GM21786 (cell line): ENCODE data around the gene SNRNP200.

Experiments used
- ATAC-seq: cut with Tn5 transposase; IDR thresholded peaks from one replicate; pipeline ENCODE4 v1.9.1; 2021; ENCODE audit not compliant: unreplicated experiment

The SNRNP200 gene

DNA sequence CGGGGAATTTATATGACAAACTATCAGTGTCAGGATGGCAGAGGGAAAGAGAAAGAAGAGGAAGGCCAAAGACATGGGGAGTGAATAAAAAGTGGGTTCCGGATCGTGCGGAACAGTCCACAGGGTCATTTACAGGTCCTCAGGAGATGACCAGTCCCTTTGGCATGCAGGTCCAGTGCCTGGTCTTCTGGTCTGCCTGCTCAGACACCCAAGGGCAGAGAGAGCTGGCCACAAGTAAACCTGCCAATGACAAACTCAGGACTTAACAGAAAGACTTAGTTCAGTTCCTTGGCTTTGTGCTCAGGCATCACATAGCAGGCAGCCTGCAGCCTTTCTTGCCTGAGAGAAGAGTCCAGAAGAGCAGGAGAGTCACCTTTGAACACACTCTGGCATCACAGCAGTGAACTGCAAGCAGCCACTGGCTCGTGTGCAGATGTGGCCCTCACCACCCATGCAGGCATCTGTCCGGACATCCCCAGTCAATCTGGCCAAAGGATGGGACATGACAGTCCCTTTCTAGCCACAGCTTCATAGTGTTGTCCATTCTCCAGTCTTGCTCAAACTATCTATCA is 53.5 kb downstream of the SNRNP200 start:
- ATAC-seq: no peak

DNA sequence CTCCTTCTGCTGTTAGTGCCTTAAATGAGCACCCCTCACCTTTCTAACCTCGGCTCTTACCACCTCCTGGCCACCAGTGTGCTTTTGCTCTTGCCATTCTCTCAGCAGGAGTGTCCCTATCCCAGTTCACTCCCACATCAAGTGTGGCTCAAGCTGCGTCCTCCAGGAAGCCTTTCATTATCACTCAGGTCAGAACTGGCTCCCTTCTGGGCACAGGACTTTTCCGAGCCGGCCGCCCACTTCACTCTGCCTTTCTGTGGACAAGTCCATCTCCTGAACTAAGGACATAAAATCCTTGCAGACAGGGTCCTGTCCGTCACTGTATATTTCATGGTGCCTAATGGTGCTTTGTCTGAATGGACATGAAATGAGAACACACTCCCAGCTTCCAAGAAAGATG is 55.2 kb downstream of the SNRNP200 start:
- ATAC-seq: no peak

DNA sequence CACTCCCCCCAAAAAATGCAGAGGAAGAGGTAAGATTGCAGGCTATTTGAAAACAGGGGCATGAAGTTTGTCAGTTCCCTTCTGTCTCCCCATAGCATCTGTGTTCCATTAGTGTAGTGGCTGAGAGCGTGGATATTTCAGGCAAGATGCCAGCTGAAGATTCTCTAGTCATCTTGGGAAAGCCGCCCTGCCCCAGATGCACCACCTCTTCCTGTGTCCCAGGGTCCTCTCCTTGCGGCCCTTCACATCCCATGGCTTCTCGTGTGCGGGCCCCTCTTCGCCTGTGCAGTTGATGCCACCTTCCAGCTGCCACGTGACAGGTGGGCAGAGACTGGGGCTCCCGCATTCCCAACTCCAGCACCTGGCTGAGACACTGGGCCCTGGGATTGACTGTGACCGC is 55.7 kb downstream of the SNRNP200 start:
- ATAC-seq: no peak

DNA sequence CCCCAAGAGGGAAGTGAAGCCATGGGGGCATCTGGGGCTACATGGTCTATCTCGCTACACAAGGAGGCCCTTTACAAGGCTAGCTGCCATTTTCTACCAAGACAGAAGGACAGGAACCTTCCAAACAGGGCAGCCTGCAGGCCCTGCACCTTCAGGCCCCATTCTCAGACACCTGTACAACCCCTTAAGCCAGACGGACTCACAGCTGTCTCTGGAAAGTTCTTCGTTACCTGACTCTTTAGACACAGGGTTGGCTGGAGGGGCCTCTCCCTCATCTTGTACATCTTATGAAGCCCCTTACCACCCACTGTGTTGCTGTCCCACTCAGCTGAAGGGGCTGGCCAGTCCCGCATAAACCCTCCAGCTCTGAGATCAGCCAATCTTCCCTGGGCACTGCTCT is 56.7 kb downstream of the SNRNP200 start:
- ATAC-seq: no peak

DNA sequence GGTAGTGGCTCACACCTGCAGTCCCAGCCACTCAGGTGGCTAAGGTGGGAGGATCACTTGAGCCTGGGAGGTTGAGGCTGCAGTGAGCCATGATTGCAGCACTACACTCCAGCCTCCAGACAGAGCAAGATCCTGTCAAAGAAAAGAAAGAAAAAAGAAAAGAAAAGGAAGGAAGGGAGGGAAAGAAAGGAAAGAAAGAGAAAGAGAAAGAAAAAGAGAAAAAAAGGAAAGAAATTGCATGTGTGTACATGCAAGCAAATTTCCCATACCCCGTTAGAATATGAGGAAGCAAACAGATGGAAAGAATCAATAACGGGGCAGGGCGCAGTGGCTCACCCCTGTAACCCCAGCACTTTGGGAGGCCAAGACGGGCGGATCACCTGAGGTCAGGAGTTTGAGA is 57.5 kb downstream of the SNRNP200 start:
- ATAC-seq: no peak

DNA sequence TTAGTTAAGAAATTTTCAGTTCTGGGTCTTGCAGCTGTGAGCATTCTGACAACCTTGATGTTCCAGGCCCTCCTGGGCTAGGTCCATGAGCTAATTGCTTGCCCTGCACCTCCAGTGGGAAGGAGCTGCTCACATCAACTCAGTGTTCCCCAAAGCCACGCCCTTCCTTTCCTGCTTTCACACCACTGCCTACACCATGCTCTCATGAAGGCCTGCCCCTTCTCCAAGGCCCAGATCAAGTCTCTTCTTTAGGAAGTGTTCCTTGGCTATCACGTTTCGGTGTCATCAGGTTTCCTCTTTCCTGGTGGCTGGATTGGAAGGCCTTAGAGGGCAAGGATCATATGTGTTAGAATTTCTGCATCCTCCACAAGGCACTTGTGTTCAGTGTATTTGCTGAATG is 58.3 kb downstream of the SNRNP200 start:
- no peak for ATAC-seq

DNA sequence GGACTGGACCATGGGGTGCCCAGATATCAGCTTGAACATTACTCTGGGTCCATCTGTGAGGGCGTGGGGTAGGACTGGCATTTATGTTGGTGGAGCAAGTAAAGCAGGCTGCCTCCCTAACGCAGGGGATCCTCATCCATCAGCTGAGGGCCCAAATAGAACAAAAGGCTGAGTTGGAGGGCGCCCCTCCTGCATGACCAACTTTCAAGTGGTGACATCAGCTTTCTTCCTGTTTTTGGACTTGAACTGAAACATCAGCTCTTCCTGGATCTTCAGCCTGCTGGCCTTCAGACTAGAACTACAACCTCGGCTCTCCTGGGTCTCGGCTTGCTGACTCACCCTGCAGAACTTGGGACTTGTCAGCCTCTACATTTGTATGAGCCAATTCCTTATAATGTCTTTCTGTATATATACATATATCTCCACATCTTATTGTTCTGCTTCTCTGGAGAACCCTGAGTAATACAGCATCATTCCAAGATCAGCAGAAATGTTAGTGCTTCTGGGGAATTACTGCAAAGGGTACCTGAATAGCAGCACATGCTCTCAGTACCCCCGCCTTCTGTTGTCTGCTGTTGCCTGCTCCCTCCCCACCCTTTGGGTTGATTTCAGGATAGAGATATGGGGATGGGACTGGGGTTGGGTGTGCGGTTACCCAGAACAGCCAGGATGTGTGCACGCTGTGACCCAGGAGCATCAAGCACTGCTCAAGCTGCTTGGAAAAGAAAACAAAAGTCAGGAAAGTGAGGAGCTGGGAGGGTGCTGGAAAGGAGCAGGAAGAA is 59.5 kb downstream of the SNRNP200 start:
- no peak for ATAC-seq

DNA sequence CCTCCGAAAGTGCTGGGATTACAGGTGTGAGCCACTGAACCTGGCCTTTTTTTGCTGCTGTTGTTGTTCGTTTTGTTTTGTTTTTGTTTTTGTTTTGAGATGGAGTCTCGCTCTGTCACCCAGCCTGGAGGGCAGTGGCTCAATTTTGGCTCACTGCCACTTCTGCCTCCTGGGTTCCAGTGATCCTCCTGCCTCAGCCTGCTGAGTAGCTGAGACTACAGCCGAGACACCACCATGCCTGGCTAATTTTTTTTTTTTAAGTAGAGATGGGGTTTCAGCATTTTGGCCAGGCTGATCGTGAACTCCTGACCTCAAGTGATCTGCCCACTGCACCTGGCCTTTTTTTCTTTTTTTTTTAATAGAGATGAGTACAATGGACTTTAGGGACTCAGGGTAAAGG is 61.5 kb downstream of the SNRNP200 start:
- no peak for ATAC-seq

DNA sequence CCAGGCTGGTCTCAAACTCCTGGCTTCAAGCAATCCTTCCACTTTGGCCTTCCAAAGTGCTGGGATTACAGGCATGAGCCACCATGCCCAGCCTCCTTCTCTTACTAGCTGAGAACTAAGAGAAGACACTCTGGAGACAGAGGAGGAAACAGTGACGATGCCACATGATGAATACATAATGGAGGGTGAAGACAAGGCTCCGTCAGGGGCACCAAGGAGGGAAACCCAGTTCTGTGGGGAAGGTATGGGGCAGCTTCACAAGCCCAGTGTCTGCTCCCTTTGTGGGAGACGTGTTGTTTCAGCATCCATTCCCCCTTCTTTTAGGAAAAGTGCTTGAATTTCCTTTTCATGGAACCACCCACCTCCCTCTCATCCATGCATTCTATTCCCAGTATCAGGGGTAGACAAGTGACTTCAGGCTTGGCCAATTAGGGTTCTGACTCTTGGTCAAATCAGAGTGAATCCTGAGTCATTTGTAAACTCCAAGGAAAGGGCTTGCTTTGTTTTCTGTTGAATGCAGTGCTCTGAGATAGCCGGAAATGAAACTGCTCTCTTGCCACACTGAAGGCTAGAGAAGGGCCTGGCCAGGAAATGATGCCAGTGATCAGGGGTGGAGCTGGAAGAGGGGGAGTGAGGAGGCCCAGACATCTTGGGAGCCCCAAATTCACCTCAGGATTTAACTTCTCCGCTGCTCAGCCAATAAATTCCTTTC is 63.3 kb downstream of the SNRNP200 start:
- peak; percentile 90 for ATAC-seq

DNA sequence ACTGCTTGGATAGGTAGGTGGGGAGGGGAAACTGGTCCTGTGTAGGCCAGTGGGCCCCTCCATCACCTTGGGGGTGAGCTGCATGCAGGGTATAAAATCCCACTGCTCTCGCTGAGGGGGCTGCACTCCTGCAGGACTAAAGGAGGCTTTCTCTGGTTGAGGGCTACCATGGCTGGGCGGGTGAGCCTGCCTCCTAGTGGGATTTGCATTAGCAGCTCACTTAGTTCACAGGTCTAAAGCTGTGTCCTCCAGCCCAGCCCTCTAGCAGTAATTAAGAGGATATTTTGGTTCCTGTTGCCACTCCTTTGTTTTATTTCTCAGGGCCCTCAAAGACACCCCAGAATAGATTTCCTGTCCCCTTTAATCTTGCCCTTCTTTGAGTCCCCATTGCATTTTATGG is 64.1 kb downstream of the SNRNP200 start:
- ATAC-seq: no peak

DNA sequence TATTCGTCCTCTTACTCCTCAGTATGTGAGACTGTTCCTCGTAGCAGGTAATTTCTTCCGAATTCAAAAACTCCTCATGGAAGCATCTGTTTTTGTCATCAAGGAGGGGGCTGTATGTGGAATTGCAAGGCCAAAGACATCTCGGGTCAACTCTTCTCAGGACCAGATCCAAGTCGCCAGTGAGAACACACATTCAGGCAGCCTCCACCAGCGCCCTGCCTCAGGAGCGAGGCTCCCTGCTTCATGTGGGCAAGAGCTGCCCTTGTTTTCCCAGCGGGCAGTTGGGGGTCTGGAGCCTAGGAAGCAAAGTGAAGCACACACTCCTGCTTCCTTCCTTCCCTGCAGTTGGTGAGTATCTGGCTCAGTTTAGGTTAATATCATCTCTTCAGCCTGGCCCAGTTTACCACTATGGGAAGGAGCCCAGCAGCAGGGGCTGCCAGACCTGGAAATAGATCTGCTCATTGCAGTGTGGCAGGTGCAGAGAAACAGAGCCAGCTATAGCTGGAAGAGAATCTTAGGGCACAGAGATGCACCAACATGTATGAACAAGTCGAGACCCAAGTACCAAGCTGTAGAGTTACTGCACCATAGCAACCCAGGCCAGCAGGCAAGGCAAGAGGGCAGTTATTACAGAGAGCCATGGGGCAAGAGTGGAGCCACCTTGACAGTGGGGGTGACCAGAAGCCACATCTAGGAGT is 64.9 kb downstream of the SNRNP200 start:
- no peak for ATAC-seq

DNA sequence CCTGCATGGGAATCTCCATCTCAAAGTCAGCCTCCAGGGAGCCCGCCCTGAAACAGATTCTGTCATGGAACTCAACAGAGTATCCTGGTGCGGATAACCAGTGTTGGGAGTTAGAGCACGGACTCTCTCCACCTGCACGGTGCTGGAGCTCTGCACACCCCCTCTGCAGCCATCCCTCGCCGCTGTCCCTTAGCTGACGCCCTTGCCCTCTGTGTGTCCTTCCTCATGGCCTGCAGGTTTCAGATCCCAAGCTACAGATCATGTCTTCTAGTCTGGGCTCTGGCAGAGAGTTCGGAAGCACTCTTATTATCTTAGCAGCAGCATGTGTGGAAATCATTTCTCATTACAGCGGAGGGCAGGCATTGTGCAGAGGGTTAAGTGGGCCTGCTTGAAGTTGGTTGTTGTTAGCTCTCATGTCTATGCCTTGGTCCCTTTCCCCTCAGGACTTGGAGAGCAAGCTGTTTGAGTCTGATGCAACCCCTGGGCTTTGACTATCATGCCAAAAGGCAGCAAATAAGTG is 65.5 kb downstream of the SNRNP200 start:
- ATAC-seq: no peak

DNA sequence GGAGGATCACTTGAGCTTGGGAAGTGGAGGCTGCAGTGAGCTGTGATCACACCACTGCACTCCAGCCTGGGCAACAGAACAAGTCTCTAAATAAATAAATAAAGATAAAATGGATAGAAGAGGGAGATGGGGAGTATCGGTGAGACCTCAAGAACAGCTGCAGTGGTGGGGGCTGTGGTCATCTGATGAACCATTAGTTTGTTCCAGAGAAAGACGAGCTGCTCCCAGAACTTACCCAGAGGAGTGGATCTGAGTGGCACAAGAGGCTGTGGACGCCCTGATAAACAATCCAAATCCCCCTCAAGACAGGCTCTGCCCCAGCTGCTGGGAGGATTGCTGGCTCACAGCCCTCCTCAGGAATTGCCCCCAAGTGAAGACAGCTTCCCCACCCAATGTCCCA is 66.3 kb downstream of the SNRNP200 start:
- ATAC-seq: no peak

DNA sequence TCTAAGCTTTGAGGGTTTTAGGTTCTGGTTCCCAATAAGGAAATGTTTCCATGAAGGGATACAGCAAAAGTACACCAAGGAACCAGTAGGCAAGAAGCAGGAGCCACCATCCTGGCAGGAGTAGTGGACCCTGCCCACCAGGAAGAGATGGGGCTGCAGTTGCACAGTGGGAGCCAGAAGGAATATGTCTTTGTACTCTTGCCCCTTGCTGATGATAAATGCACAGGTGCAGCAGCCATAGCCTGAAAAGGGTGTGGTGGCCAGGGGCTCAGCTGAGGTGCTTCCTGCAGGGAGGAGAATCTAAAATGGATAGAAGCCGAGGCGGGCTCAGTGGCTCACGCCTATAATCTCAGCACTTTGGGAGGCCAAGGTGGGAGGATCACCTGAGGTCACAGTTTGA is 67.1 kb downstream of the SNRNP200 start:
- ATAC-seq: no peak

DNA sequence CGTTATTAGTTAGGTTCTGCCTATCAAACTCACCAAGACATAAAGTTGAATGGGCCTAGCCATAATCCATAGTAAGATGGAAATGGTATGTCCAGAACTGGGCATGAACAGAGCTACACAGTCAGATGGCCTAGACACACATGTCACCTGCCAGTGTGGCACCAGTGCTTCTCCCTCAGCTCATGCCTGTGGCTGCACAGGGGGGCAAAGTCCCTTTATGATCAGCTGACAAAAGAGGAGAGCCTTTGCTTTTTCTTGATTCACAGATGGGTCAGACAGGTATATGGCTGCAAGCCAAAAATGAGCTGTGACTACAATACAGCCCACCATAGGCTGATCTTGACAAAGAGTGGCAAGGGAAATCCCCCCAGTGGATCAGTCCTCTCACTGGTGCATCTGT is 68.5 kb downstream of the SNRNP200 start:
- no peak for ATAC-seq

DNA sequence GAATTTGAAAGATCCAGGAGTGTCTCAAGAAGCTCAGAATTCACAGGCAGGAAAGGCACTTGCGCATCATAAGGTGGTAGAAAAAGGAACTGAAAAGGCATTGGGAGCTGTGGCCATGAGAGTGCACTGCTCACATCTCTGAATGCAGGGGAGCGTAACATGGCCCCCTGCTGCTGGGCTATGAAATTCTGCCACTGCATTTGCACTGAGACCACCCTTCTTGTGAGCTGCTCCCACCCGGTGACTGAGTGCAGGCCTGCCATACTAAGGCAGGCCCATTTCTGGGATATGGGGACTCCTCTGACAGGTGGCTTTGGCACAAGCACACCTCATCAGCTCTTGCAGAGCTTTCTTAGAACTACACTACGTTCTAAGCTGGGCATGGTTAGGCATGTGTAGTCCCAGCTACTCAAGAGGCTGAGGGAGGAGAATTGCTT is 71.4 kb downstream of the SNRNP200 start:
- peak; percentile 92 for ATAC-seq

DNA sequence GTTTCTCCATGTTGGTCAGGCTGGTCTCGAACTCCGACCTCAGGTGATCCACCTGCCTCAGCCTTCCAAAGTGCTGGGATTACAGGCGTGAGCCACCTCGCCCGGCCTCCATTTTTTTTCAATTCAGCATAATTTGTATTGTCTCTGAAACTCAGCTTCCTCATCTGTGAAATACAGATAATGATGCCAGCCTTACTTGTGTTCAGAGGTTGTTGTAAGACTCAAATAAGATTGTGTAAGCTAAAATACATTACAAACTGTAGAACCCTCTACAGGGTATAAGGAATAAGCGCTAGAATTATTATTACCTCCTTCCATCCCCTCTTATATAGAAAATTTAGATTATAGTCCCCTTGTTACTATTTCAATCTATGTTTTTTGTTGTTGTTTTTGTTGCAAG is 71.9 kb downstream of the SNRNP200 start:
- ATAC-seq: no peak

DNA sequence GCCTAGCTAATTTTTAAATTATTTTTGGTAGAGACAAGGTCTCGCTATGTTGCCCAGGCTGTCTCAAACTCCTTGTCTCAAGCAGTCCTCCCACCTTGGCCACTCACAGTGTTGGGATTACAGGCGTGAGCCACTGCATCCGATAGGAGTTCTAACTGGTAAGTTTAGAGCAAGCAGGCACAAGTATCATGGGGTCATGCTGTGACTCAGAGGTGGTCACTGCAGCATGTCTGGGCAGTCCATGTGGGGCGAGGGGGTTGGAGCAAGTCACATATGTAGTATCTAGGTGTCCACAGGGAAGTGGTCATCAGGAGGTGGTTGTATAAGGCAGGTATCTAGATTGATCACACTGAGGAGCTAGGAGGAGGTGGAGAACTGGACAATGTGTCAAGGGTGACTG is 74.0 kb downstream of the SNRNP200 start:
- no peak for ATAC-seq

DNA sequence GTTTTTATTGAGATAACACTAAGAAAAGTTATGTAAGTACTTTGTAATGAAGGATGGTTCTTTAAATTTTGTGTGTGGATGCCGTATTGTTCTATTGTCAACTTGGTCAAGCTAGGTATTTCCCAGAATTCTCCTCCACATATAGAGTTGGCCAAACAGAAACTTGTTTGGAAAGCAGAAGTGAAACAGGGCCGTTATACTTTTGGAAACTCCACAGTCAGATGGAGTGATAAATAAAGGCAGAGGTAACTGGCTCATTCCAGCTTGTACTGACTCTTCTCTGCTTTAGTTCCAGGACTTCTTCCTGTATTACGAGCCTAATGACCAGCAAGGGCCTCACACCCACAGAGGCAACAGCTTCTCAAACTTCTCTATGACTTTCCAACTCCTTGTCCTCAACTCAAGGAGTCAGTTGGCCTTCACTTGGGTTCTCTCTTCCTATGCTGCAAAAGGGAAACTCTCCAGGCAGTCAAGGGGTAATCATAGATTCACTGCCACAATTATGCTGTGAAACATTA is 80.3 kb downstream of the SNRNP200 start:
- peak; percentile 77 for ATAC-seq
